HepG2 (cell line): Measurements from ENCODE around the gene DNMBP. TPM values are rescaled to one million over a fixed set of nuclear protein-coding genes. Genes with fewer than 3 reads are reported as not detected.

Experiments used
- GABPB1 ChIP-seq: IDR thresholded peaks from 2 replicates; pipeline ENCODE4 v1.6.1; 2016; ENCODE audit warnings: mild to moderate bottlenecking, missing genetic modification reagents, moderate library complexity, missing compliant biosample characterization
- HDAC2 ChIP-seq: sonication (generic); formaldehyde crosslinking; IDR thresholded peaks from 2 replicates; pipeline ENCODE4 v1.4.0; 2020; ENCODE audit warnings: missing genetic modification reagents
- MED8 ChIP-seq: sonication (generic); formaldehyde crosslinking; IDR thresholded peaks from 2 replicates; pipeline ENCODE4 v1.8.1; 2023; ENCODE audit warnings: mild to moderate bottlenecking, missing genetic modification reagents; ENCODE audit not compliant: insufficient replicate concordance
- THAP11 ChIP-seq: IDR thresholded peaks from 2 replicates; pipeline ENCODE4 v1.6.1; 2016; ENCODE audit warnings: missing biosample characterization, missing genetic modification reagents
- TRIM24 ChIP-seq: sonication (generic); formaldehyde crosslinking; IDR thresholded peaks from 2 replicates; pipeline ENCODE4 v1.8.0; 2022; ENCODE audit warnings: mild to moderate bottlenecking, missing genetic modification reagents
- ZMYM4 ChIP-seq: sonication (generic); formaldehyde crosslinking; IDR thresholded peaks from 2 replicates; pipeline ENCODE4 v1.8.1; 2023; ENCODE audit warnings: mild to moderate bottlenecking, missing genetic modification reagents
- ZNF569 ChIP-seq: sonication (generic); formaldehyde crosslinking; IDR thresholded peaks from 2 replicates; pipeline ENCODE4 v1.5.0; 2020; ENCODE audit warnings: mild to moderate bottlenecking, missing genetic modification reagents, moderate library complexity, borderline replicate concordance
- ZNF75D ChIP-seq: sonication (generic); formaldehyde crosslinking; IDR thresholded peaks from 2 replicates; pipeline ENCODE4 v1.8.1; 2023; ENCODE audit warnings: missing genetic modification reagents, mild to moderate bottlenecking, borderline replicate concordance
- ZNF788 ChIP-seq: sonication (generic); formaldehyde crosslinking; IDR thresholded peaks from 2 replicates; pipeline ENCODE4 v1.5.0; 2020; ENCODE audit warnings: mild to moderate bottlenecking, missing genetic modification reagents, borderline replicate concordance
- polyA plus RNA-seq, 8 experiments: library from polyadenylated mRNA; depleted of rRNA in 3 of 8; stranded (reverse) in 7 of 8; unstranded in 1 of 8; fragments of >200 nt; fragmentation: Illumina TruSeq in 4 of 8; extraction: Trizol in 4 of 8; gene quantifications; 2 replicates each; pipeline versions ENCODE4 v1.2.1 to v1.2.3, GENCODE V29; 2011 to 2016; ENCODE audit warnings: low read depth in 4 of 8, missing spikeins in 1 of 8, mixed read lengths in 1 of 8; ENCODE audit not compliant: insufficient read depth in 1 of 8
- total RNA-seq, 5 experiments: library from RNA; depleted of rRNA; stranded (reverse); fragments of >200 nt; fragmentation: Illumina TruSeq; extraction: Trizol; gene quantifications; 2 replicates each; pipeline ENCODE4 v1.2.3, GENCODE V29; 2016; ENCODE audit warnings: low read depth in 1 of 5
- TF ChIP-seq, protein P1 (sequence below), 2 experiments: sonication (generic) in 1 of 2; formaldehyde crosslinking in 1 of 2; IDR thresholded peaks; 2 replicates each; pipeline versions ENCODE4 v1.6.1 to v1.9.0; 2014 to 2022; ENCODE audit warnings: antibody characterized with exemption in 1 of 2, borderline replicate concordance in 1 of 2, inconsistent platforms in 1 of 2, low read depth in 1 of 2, missing genetic modification reagents in 1 of 2
- TF ChIP-seq, protein P2 (sequence below): sonication (generic); formaldehyde crosslinking; IDR thresholded peaks from 2 replicates; pipeline ENCODE4 v1.8.0; 2022; ENCODE audit warnings: mild to moderate bottlenecking, missing genetic modification reagents, borderline replicate concordance
- TF ChIP-seq, protein P3 (sequence below): IDR thresholded peaks from 2 replicates; pipeline ENCODE4 v1.6.1; 2012; ENCODE audit warnings: inconsistent platforms
- TF ChIP-seq, protein P4 (sequence below): sonication (generic); formaldehyde crosslinking; conservative IDR thresholded peaks from 2 replicates; pipeline ENCODE4 v1.4.0; 2020; ENCODE audit warnings: mild to moderate bottlenecking, missing genetic modification reagents, moderate library complexity
- TF ChIP-seq, protein P5 (sequence below): IDR thresholded peaks from 2 replicates; pipeline ENCODE4 v1.6.1; 2016; ENCODE audit warnings: missing genetic modification reagents, missing compliant biosample characterization

DNMBP gene
- total and polyA plus RNA-seq, 2 of the 13 experiments (the other 11 are each of a cell fraction or from before 2014, with no cell fraction given): 3.6 to 6.3 TPM

DNA sequence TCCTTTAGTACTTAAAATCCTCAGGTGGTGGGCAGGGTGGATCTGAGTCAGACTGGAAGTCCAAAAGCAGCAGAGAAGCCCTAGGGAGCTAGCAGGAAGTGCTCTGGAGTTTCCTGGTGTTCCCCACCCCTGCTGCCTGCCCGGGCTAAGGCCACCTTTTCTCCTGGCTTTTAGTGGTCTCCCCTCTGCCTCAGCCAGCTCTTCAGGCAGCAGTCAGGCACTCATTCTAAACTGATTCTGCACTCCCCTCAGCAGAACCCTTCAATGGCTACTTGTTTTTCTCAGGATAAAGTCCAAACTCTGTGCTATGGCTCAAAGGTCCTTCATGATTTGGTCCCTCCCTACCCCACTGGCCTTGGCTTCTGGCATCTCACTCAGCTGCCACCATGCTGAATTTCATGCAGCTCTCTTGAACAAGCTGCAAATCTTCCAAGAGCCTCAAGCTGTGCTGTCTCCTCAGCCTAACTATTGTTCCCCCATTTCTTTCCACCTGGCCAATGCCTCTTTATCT is 28.9 kb upstream of the DNMBP start (continued):
- TF ChIP-seq, protein P1, sequence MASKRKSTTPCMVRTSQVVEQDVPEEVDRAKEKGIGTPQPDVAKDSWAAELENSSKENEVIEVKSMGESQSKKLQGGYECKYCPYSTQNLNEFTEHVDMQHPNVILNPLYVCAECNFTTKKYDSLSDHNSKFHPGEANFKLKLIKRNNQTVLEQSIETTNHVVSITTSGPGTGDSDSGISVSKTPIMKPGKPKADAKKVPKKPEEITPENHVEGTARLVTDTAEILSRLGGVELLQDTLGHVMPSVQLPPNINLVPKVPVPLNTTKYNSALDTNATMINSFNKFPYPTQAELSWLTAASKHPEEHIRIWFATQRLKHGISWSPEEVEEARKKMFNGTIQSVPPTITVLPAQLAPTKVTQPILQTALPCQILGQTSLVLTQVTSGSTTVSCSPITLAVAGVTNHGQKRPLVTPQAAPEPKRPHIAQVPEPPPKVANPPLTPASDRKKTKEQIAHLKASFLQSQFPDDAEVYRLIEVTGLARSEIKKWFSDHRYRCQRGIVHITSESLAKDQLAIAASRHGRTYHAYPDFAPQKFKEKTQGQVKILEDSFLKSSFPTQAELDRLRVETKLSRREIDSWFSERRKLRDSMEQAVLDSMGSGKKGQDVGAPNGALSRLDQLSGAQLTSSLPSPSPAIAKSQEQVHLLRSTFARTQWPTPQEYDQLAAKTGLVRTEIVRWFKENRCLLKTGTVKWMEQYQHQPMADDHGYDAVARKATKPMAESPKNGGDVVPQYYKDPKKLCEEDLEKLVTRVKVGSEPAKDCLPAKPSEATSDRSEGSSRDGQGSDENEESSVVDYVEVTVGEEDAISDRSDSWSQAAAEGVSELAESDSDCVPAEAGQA (IDR thresholded peaks at IDR 0.05; ENCODE audit: low read depth): no peak
- TF ChIP-seq, protein P1 (CRISPR knock-in tag; IDR thresholded peaks at IDR 0.05; ENCODE audit: borderline replicate concordance): no peak
- TF ChIP-seq MED8 (CRISPR knock-in tag) (no peak), HDAC2 (CRISPR knock-in tag) (peak; percentile 43; the same call in 1 of the 2 replicates), ZNF569 (no peak), ZNF788 (CRISPR knock-in tag) (0 out of 2 replicates have a peak, but pooled peaks have one; percentile 21), TRIM24 (CRISPR knock-in tag) (0 out of 2 replicates have a peak, but pooled peaks have one; percentile 10), ZNF75D (CRISPR knock-in tag) (no peak), GABPB1 (no peak; the same call in 1 of the 2 replicates), ZMYM4 (CRISPR knock-in tag) (peak; percentile 79), THAP11 (0 out of 2 replicates have a peak, but pooled peaks have one; percentile 21)
- TF ChIP-seq, protein P2, sequence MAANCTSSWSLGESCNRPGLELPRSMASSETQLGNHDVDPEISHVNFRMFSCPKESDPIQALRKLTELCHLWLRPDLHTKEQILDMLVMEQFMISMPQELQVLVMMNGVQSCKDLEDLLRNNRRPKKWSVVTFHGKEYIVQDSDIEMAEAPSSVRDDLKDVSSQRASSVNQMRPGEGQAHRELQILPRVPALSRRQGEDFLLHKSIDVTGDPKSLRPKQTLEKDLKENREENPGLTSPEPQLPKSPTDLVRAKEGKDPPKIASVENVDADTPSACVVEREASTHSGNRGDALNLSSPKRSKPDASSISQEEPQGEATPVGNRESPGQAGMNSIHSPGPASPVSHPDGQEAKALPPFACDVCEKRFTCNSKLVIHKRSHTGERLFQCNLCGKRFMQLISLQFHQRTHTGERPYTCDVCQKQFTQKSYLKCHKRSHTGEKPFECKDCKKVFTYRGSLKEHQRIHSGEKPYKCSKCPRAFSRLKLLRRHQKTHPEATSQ (CRISPR knock-in tag): no peak
- TF ChIP-seq, protein P3, sequence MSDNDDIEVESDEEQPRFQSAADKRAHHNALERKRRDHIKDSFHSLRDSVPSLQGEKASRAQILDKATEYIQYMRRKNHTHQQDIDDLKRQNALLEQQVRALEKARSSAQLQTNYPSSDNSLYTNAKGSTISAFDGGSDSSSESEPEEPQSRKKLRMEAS: peak; percentile 12; the same call in 1 of the 2 replicates
- TF ChIP-seq, protein P4, sequence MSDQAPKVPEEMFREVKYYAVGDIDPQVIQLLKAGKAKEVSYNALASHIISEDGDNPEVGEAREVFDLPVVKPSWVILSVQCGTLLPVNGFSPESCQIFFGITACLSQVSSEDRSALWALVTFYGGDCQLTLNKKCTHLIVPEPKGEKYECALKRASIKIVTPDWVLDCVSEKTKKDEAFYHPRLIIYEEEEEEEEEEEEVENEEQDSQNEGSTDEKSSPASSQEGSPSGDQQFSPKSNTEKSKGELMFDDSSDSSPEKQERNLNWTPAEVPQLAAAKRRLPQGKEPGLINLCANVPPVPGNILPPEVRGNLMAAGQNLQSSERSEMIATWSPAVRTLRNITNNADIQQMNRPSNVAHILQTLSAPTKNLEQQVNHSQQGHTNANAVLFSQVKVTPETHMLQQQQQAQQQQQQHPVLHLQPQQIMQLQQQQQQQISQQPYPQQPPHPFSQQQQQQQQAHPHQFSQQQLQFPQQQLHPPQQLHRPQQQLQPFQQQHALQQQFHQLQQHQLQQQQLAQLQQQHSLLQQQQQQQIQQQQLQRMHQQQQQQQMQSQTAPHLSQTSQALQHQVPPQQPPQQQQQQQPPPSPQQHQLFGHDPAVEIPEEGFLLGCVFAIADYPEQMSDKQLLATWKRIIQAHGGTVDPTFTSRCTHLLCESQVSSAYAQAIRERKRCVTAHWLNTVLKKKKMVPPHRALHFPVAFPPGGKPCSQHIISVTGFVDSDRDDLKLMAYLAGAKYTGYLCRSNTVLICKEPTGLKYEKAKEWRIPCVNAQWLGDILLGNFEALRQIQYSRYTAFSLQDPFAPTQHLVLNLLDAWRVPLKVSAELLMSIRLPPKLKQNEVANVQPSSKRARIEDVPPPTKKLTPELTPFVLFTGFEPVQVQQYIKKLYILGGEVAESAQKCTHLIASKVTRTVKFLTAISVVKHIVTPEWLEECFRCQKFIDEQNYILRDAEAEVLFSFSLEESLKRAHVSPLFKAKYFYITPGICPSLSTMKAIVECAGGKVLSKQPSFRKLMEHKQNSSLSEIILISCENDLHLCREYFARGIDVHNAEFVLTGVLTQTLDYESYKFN (CRISPR knock-in tag): peak; percentile 90
- TF ChIP-seq, protein P5, sequence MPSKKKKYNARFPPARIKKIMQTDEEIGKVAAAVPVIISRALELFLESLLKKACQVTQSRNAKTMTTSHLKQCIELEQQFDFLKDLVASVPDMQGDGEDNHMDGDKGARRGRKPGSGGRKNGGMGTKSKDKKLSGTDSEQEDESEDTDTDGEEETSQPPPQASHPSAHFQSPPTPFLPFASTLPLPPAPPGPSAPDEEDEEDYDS: peak; percentile 33; the same call in 1 of the 2 replicates
